Activated naive CD8-positive, alpha-beta T cell treated with anti-CD3 and anti-CD28 coated beads, Interleukin-2, amount 10 ng/mL, durations not matched to agents 7 days and 5 days (primary cell): ENCODE results near the gene MED26. TPM values are rescaled to one million over a fixed set of nuclear protein-coding genes. Genes with fewer than 3 reads are reported as not detected.

Experiments
- ATAC-seq: fragments of 150-1000 bp; cut with Tn5 transposase; one replicate; pipeline ENCODE4 v1.10.0; 2021; ENCODE audit warnings: low read depth, moderate library complexity
- POLR2A ChIA-PET: fragments of 350-600 bp; sonication (Branson Sonifier 250); formaldehyde crosslinking; loops from one replicate; lab custom pipeline; 2021; ENCODE audit warnings: antibody characterized with exemption; lab: Charles Lee
- DNase-seq: peaks from one replicate; pipeline ENCODE4 v3.0.0; 2021
- H3K27ac Mint-ChIP-seq: one replicate; pipeline ENCODE4 v1.8.0; 2022; ENCODE audit warnings: mild to moderate bottlenecking, mixed read lengths
- H3K27me3 Mint-ChIP-seq: one replicate; pipeline ENCODE4 v1.8.0; 2022; ENCODE audit warnings: mild to moderate bottlenecking, moderate library complexity, mixed read lengths
- H3K36me3 Mint-ChIP-seq: one replicate; pipeline ENCODE4 v1.8.0; 2021; ENCODE audit warnings: mild to moderate bottlenecking, mixed read lengths
- H3K4me1 Mint-ChIP-seq: one replicate; pipeline ENCODE4 v1.8.0; 2021; ENCODE audit warnings: mixed read lengths
- H3K4me3 Mint-ChIP-seq: one replicate; pipeline ENCODE4 v1.8.0; 2022; ENCODE audit warnings: mild to moderate bottlenecking, moderate library complexity, mixed read lengths
- H3K9me3 Mint-ChIP-seq: one replicate; pipeline ENCODE4 v1.8.0; 2021; ENCODE audit warnings: mixed read lengths
- total RNA-seq, 2 experiments: library from RNA; stranded (reverse); gene quantifications; one replicate each; pipeline ENCODE4 v1.2.3, GENCODE V29; 2021

Gene MED26
- total RNA-seq, 2 experiments from 2014 or later: 16.4 to 21.2 TPM

DNA sequence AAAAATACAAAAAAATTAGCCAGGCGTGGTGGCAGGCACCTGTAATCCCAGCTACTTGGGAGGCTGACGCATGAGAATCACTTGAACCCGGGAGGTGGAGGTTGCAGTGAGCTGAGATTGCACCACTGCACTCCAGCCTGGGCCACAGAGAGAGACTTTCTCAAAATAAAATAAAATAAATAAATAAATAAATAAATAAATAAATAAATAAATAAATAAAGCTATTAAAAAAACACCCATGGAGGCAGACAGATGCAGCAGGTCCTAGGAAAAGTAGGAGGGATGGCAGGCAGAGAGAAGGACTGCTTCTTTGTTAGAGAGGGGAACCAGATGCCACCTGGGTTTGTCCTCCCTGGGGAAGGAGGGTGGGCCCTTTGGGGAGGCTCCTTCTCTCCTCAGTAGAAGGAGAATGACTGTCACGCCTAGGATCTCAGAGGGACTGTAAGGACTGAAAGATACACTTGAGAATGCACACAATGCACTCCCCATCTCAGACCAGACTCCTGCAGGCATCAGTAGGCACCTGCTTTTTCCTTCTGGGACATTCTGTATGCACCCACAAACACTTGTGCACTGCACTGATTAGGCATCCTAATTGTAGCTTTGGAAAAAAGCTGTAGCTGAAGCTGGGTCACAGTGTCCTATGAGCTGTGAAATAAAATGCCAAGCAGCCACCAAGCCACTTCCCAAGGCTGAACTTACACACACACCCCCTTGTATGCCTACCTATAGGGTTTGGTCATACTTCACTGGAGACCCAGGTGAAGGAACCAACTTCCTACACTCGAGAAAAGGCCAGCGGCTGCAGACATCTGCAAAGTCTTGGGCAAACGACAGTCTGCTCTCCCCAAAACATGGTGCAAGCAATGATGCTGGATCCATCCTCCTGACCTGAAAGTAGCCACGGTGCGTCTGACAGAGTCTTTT, 36.9 kb downstream of the MED26 start:
- no peaks in the 10 kb centered on the region for H3K27me3 Mint-ChIP-seq
- peaks cover 72% of the 10 kb centered on the region for H3K4me1 Mint-ChIP-seq
- POLR2A ChIA-PET: interaction anchor here (0.6 to 7.3 kb wide), 3 partner anchors 36 to 71 kb away, joined by 4 to 66 read pairs (median 7); partner anchors contain the start of gene MED26
- H3K9me3 Mint-ChIP-seq: no peaks in the 10 kb centered on the region
- H3K27ac Mint-ChIP-seq: no peak overlapping the region
- DNase-seq (no peak), ATAC-seq (no peak)
- no peak overlapping the region for H3K4me3 Mint-ChIP-seq
- H3K36me3 Mint-ChIP-seq: peaks cover 6% of the 10 kb centered on the region

DNA sequence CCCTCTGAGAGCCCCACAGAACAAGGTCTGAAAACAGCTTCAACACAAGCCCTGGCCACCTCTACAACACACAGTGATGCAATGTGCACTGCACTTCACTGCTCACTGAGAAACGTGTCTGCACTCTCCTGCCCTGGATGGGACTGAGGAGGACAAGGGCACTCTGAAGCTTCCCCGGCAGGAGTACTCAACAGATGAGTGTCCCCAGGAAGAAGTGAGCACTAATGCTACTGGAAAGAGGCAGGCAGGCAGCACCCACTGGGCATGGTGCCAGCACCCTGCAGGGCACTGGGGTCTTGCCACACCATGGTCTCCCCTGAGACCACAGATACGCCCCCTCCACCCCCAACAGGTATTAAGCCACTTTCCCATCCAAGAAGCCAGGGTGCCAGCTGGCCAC, 38.1 kb downstream of the MED26 start:
- no peak for ATAC-seq
- POLR2A ChIA-PET: interaction anchor here (7.3 kb wide), 1 partner anchor 37 kb away, joined by 66 read pairs; the partner anchor contains the start of gene MED26
- no peaks in the 10 kb centered on the region for H3K27me3 Mint-ChIP-seq
- no peak overlapping the region for H3K4me3 Mint-ChIP-seq
- H3K36me3 Mint-ChIP-seq: peaks cover 8% of the 10 kb centered on the region
- H3K27ac Mint-ChIP-seq: peak overlapping the region; percentile 54
- DNase-seq: no peak
- peaks cover 72% of the 10 kb centered on the region for H3K4me1 Mint-ChIP-seq
- H3K9me3 Mint-ChIP-seq: no peaks in the 10 kb centered on the region

DNA sequence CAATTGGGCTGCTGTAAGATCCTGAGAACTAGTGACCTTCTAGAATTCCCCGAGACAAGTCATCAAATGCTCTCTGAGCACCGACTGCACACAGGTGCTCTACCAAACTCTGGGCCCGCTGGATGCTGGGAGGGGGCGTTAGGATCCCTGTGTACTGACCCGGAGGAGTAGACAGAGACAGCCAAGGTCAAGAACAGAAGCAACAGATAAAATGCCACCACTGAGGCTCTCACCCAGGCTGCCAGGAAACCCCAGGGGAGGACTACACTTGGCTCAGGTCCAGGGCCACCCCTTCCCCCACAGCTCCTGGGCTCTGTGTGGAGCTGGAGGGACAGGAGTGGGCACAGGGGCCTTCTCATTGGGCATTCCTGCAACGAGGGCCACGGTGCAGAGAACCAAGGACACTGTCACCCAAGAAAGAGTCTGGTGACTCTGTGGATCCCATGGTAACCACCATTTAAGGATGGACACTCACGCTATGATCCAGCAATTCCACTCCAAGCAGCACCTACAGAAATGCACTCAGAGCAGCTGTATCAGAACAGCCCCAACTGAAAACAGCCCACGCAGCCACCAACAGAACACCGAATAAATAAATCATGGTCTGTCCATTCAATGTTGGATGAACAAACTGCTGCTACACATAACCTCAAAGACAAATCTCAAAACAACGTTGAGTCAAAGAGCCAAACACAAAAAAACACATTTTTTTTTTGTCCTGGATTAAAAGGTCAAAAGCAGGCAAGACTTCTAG, 39.0 kb downstream of the MED26 start:
- POLR2A ChIA-PET: interaction anchor here (1.6 to 7.3 kb wide), 3 partner anchors 12 to 38 kb away, joined by 5 to 66 read pairs (median 35); partner anchors contain the start of genes MED26 and SLC35E1
- DNase-seq (no peak), ATAC-seq (no peak)
- H3K4me1 Mint-ChIP-seq: peaks cover 70% of the 10 kb centered on the region
- no peaks in the 10 kb centered on the region for H3K27me3 Mint-ChIP-seq
- peak overlapping the region; percentile 93 for H3K27ac Mint-ChIP-seq
- H3K36me3 Mint-ChIP-seq: peaks cover 8% of the 10 kb centered on the region
- H3K9me3 Mint-ChIP-seq: no peaks in the 10 kb centered on the region
- no peak overlapping the region for H3K4me3 Mint-ChIP-seq

DNA sequence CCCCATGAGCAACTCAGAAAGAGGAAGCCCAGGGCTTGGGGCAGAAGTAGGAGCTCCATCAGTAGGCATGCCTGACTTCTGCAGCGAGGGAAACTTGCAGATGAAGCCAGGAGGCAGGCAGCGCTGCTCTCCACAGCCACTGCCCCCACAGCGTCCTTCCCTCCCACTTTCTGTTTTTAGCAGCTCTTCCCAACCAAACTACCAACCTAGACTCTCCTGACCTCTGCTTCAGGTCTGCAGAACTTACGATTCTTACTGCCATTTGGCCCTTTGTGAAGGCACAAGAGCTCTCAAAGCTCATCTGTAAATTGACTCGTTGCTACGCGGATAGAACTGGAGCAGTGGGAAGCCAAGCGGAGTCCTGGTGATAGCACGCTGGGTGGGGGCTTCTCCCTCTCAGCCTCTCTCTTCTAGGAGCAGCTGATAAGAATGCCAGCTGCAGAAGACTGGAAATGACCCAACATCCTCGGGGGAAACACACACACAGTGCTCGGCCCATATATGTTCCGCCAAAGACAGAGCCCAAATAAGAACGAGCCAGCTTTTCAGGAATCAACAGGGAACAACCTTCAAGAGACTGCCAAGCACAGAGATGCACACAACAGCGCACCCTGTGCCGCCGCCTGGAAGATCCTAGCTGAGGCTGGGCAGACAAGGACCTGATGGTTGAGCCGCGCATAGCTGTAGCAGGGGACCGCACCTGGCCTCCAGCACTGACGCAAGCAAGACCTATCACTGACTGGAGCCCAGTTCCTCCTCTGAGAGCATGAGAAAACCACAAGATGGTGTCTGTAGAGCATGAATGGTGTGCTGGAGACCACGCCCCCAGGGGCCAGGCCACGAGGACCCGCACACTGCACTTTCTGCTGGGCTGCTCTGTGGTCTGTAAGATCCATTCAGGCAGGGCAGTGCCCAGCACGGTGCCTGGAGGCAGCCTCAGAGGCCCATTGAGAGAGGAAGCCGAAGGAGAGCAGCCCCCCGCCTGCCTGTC, 39.9 kb downstream of the MED26 start:
- H3K4me1 Mint-ChIP-seq: peaks cover 70% of the 10 kb centered on the region
- DNase-seq (peak; percentile 64), ATAC-seq (peak; percentile 50)
- H3K27me3 Mint-ChIP-seq: no peaks in the 10 kb centered on the region
- H3K27ac Mint-ChIP-seq: peak overlapping the region; percentile 93
- POLR2A ChIA-PET: interaction anchor here (0.6 to 7.3 kb wide), 15 partner anchors 8 to 1163 kb away, joined by 3 to 66 read pairs (median 3); partner anchors contain the start of genes FCHO1, MED26, SLC35E1 and SMIM7
- no peaks in the 10 kb centered on the region for H3K9me3 Mint-ChIP-seq
- peaks cover 5% of the 10 kb centered on the region for H3K36me3 Mint-ChIP-seq
- peak overlapping the region; percentile 86 for H3K4me3 Mint-ChIP-seq

DNA sequence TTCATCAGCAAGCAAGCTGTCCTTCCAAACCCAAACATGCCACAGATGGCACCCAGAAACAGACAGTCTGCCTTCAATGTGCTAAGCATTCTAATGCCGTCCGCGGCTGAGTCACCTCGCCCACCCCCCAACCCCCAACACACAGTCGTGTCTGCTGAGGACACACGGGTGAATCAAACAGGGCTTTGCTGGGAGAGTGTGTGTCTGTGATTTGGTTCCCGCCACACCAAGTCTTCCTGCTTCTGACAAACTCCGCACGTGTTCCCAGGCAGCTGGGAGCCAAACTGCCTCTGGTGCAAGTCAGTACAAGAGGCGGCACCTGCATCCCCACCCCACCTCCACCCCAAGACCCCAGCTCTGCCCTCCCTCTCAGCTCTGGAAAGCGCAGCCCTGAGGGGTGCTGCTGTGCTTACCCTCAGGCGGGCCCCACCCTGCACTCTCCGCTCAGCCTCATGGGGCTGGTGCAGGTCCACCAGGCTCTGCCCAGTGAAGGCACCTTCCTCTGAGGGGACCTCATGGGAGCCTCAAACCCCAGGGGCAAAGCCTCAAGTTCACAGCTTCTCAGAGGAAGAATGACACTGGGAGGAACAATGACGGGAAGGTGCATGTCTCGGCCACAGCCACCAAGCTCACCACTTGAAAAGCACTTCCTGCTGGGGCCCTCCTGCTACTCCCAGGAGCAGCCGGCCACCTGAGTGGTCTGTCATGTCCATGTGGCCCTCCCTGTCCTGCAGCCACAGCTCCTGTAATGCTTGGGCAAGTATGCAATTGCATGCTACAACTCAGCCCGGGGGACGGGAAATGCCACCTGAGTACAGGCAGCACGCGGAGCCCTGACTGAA, 40.8 kb downstream of the MED26 start:
- ATAC-seq (peak; percentile 38), DNase-seq (peak; percentile 71)
- Mint-ChIP-seq H3K4me1 (peaks cover 68% of the 10 kb centered on the region), H3K36me3 (peaks cover 3% of the 10 kb centered on the region), H3K9me3 (no peaks in the 10 kb centered on the region), H3K4me3 (peak overlapping the region; percentile 86), H3K27me3 (no peaks in the 10 kb centered on the region), H3K27ac (peak overlapping the region; percentile 93)
- POLR2A ChIA-PET: interaction anchor here (0.6 to 7.3 kb wide), 15 partner anchors 9 to 1164 kb away, joined by 3 to 66 read pairs (median 4); partner anchors contain the start of genes FCHO1, MED26, SLC35E1 and SMIM7

DNA sequence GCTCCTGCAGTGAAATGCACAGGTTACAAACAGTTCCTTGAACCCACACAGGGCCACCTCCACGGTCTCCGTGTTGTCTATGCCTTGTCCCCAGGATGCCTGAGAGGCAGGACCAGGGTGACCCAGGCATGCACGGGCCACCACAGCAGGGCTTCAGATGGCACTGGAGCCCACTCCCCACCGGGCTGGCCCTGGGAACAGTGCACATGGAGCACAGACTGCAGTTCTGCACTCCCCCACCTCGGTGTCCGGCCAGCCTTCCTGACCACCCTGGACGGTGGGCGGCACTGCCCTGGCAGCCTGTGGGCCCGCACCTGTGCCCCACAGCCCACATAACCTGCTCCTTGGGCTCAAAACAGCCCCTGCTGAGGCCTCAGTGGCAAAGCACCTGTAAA, 41.5 kb downstream of the MED26 start:
- no peak for ATAC-seq
- Mint-ChIP-seq H3K27me3 (no peaks in the 10 kb centered on the region), H3K9me3 (no peaks in the 10 kb centered on the region), H3K4me3 (peak overlapping the region; percentile 86), H3K36me3 (peaks cover 3% of the 10 kb centered on the region), H3K4me1 (peaks cover 67% of the 10 kb centered on the region), H3K27ac (peak overlapping the region; percentile 93)
- POLR2A ChIA-PET: interaction anchor here (0.7 to 7.3 kb wide), 7 partner anchors 13 to 150 kb away, joined by 3 to 66 read pairs (median 9); partner anchors contain the start of genes MED26, SLC35E1 and TMEM38A
- DNase-seq: no peak

DNA sequence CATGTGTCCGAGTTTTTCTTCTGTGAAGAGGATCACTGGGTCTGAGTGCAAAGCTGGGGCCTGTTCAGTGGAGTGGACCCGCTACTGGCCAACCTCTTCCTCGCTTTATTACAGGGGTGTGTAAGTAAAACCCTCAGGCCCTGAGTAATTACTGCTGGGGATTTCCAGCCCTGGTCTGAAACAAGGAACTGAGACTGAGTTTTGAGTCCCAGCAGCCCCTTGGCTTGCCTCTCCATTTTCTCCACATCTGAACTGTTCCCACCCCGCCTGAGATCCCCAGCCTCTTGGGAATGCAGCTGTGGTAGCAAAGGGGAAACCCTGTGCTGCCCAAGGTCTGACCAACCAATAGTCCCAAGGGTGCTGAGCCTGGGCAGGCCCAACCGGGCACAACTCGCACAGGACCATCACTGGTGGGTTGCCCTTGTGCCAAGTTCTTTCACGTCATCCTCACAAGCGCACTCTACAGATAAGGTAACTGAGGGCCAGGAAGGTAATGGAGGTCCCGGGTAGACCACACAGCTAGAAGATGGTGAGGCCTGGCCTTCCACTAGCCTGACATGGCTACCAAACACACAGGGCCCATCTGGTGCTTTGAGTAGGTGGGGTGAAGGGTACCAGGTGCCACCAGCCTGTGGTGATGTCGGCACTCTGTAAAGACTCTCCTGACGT, 42.1 kb downstream of the MED26 start:
- H3K4me3 Mint-ChIP-seq: peak overlapping the region; percentile 86
- H3K27ac Mint-ChIP-seq: peak overlapping the region; percentile 93
- ATAC-seq (no peak), DNase-seq (no peak)
- H3K36me3 Mint-ChIP-seq: peaks cover 3% of the 10 kb centered on the region
- H3K9me3 Mint-ChIP-seq: no peaks in the 10 kb centered on the region
- no peaks in the 10 kb centered on the region for H3K27me3 Mint-ChIP-seq
- H3K4me1 Mint-ChIP-seq: peaks cover 66% of the 10 kb centered on the region
- POLR2A ChIA-PET: interaction anchor here (0.6 to 7.3 kb wide), 6 partner anchors 8 to 42 kb away, joined by 3 to 66 read pairs (median 25); partner anchors contain the start of genes MED26 and SLC35E1

DNA sequence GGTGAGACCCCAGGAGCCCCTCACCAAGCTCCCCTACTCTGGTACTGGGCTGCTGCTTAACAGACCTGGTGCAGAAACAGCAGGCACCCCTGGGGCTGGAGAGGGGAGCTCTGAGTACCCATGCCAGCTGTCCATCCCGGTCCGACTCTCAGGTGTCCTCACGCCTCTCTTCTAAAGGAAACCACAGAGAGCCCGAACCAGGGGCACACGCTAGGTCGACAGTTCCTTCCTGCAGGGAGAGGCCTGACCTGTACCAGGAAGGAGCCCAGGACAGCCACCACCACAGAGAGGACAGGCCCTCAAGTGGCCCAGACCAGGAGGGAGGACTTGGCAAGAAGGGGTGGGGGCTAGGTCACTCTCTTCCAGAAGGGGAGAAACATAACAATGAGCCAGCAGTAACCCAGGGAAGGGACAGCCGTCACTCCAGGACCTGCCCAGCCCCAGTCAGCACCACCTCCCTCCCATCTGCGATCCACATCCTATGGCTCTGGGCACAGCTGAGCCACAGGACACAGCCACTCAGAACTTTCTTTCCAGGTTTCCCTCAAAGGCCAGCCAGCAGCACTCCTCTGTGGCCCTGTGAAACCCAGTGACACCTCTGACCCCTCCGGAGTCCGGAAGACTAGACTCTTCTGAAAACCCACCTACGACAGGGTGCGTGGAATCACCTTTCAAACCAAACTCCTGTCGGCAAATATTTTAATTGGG, 42.8 kb downstream of the MED26 start:
- H3K27me3 Mint-ChIP-seq: no peaks in the 10 kb centered on the region
- H3K4me3 Mint-ChIP-seq: peak overlapping the region; percentile 86
- no peaks in the 10 kb centered on the region for H3K9me3 Mint-ChIP-seq
- peaks cover 3% of the 10 kb centered on the region for H3K36me3 Mint-ChIP-seq
- DNase-seq: no peak
- POLR2A ChIA-PET: interaction anchor here (0.6 to 4.0 kb wide), 10 partner anchors 9 to 1506 kb away, joined by 3 to 38 read pairs (median 6); partner anchors contain the start of genes MED26, SLC35E1 and TMEM38A
- peak overlapping the region; percentile 93 for H3K27ac Mint-ChIP-seq
- H3K4me1 Mint-ChIP-seq: peaks cover 66% of the 10 kb centered on the region
- ATAC-seq: no peak

DNA sequence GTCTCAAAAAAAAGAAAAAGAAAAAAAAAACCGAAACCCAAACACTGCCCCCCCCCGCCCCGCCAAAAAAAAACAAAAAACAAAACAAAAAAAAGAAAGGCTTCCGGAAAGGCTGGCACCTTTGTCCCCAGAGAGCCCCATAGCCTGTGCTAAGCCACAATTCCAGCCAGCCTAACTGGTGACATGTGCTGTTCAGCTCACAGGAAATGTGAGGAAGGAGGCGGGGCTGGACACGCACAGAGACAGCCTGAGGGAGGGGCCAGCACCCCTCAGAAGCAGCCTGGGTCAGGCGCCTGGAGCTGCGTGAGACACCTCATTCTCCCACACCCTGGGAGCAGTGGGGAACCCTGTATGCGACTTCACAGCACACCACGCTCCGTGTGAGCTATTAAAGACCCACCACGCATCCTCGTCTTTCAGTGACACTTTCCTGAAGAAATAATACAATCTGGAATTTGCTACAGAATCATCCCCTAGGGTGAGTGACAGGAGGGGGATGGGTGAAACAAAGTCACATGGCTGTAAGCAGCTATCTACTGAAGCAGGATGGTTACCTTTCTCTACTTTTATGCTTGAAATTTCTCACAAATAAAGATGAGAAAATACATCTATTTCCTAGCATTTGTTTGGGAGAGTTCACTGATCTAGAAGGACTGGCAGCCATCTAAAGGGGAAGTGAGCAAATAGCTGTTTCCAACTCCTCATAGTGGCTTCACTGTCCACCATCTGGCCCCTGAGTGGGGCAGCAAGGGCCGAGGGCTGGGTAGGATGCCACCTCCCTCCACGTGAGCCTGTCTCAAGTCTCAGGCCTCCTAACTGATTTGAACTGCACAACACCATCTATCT, 43.5 kb downstream of the MED26 start:
- Mint-ChIP-seq H3K4me1 (peaks cover 62% of the 10 kb centered on the region), H3K27ac (peak overlapping the region; percentile 93), H3K36me3 (peaks cover 3% of the 10 kb centered on the region), H3K27me3 (no peaks in the 10 kb centered on the region), H3K4me3 (peak overlapping the region; percentile 86), H3K9me3 (no peaks in the 10 kb centered on the region)
- DNase-seq (peak; percentile 82), ATAC-seq (peak; percentile 82)
- POLR2A ChIA-PET: interaction anchor here (0.5 to 4.0 kb wide), 12 partner anchors 10 to 1507 kb away, joined by 3 to 38 read pairs (median 4); partner anchors contain the start of genes MED26, SLC35E1 and TMEM38A
